Left forelimb (tissue), 1 donor: Measurements from ENCODE around the gene P2RY6.

Source experiments
- DNase-seq: peaks from one replicate; pipeline ENCODE4 v3.0.0-alpha.2; 2018; ENCODE audit warnings: low spot score

Gene P2RY6

DNA sequence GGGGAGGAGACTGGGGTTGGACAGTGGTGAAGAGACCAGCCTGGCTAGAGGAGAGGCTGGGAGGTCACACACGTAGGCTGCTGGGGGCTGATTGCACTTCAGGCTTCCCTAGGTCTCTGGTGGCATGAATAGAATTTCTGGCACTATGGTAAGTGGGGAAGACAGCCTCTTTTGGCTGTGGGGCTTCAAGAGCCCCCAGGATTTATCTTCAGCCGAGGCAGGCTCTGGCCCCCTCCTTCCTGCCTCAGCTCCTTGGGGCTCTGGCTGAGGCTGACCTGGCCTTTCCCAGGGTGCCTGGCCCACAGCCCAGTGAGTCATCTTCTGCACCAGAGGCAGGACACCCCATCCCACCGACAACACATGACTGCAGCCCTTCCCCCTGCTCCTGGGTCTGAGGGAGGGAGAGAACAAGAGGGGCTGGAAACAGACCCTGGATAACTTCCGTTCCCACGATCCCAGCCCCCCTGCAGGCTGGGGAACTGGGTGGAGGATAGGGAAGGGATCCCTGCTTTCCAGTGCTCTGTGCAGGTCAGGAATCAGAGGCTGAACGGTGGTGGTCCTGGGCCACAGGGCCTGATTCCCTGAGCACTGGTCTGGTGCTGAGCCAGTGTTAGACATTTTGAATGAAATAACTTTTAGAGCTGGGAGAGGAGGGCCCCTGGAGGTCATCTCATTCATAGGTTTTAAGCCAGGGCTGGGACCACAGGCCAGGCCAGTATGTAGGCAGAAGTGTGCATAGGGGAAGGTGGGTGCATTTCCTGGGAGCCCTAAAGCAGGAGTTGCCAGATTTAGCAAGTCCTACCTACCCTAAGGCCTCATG, 62.5 kb downstream of the P2RY6 start:
- no peak for DNase-seq

DNA sequence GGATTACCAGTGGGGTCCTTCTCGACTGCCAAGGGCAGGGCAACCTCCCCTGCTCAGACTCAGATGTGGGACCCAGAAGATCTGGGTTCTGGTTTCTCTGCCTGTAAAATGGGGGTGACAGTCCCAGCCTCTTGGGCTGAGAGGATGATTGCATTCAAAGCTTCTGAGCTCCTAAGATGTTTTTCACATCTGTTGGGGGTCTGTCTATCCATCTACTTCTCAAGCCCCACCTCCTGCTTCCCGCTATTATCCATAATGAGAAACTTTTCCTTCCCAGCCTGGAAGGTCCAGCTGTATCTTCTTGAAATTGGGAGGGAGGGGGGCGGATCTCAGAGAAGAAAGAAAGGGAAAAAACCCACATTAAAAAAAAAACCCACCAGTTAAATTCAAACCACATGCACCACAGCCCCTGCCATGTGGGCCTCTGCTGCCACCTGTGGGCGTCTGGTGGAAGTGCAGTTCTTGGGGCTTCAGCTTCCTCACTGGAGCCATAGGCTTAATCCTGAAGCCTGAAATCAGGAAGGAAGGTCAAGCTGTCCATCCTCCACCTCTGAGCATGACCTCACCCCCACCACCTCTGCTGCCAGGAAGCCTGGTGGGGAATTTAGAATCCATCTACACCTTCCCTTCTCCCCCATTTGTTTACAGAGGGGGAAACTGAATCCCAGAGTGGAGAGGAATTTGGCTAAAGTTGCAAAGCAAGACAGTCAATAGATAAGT, 63.2 kb downstream of the P2RY6 start:
- peak; percentile 94 for DNase-seq

DNA sequence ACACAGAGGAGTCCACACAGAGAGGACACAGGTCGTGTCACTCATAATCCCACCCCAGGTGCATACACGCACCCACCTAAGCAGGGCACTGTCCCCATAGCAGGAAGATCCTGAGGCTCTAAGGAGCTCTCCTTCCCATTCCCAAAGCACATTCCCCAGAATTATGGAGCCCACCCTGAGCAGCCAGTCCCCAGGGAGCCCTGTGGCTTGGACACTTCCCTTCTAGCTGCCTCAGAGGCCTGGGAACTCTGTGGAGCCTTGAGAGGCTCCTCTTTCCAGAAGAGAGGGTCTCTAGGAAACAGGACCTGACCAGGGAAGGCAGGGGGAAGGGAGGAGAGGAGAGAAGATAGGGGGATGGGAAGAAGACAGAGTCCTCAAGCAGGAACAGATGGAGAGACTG, 65.7 kb downstream of the P2RY6 start:
- no peak for DNase-seq

DNA sequence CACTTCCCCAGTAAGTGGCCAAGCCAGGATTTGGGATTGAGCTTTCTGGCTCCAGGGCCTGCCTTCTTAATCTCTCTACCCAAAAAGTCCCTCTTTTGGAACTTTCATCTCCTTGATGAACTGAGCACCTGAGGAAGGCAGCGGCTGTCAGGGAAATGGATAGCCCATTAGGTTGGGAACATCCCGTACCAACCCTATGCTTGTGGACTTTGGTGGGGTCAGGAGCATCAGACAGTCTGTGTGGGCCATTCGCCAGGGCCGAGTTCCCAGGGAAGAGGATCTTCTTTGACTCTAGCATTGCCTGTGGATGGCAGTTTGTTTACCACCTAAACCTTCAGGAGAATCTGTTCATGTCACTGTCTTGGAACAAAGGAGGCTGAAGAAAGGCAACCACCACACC, 66.1 kb downstream of the P2RY6 start:
- no peak for DNase-seq

DNA sequence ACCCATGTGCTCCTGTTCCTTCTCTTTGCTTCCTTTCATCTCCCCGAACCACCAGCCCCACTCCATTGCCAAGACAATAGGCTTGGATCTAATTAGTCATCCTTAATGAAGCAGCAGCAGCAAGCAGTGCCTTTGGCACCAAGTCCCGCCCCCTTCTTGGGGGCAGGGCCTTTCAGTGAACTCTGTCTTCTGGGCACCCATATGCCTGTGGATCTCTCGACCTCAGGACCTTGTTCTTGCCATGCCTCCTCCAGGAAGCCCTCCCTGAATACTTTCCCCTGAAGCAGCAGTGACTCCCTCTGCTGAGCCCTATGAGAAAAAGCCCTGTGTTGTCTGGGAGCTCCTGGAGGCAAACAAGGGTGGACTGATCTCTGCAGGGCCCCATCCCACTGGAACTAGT, 68.0 kb downstream of the P2RY6 start:
- no peak for DNase-seq

DNA sequence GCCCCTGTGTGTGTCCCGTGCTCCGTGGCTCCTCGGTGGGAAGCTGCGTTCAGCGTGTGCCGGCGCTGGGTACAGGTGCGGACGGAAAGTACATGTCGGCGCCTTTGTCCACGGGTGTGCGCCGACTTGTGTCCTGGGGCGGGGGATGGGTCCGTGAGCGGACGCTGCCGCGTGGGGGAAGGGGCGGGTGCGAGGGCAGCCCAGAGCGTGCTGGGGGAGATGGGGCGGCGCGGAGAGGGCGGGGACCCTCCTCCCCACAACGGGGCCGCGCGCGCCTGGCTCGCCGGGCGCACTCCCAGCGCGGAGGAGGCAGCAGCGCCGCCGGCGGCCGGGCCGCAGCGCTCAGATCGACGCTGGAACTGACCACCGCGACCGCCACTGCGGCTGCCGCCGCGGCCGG, 70.5 kb downstream of the P2RY6 start:
- DNase-seq, result no peak

DNA sequence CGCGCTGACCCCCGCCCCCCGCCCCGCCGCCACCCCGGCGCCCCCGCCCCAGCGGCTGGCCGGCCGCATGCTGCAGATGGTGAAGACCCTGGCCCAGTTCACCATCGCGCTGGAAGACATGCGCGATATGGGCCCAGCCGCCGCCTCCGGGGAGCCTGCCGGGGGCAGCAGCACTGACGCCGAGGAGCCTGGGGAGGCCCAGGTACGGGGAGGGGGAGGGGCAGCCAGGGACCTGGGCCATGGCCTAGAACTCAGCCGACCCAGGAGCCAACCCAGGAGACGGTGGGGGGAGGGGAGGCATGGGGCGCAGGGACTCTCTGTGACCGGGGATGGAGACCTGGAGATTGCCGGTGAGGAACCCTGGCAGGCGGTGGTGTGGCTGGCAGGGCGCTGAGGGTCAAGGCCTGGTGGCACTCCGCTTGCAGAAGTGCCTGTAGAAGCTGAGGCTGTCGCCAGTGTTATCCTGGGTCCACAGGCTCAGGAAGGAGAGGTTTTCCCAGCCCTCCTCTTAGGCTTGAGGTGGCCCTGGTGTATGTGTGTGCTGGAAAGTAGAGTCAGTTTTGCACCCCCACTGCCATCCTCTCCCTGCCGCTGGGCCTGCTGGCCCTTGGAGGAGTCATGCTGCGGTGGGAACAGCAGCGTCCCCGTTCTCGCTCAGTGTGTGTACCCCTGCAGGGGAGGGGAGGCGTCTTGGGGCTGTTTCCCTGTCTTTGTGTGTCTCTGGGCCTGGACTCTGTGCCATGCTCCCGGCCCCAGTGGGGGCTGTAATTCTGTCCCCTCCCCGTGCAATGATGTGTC, 71.1 kb downstream of the P2RY6 start:
- DNase-seq, result no peak

GRCh38 chr11:73344191-73344607, 72.1 kb downstream of the P2RY6 start:
- DNase-seq, result no peak

GRCh38 chr11:73345481-73346160, 73.5 kb downstream of the P2RY6 start:
- no peak for DNase-seq

DNA sequence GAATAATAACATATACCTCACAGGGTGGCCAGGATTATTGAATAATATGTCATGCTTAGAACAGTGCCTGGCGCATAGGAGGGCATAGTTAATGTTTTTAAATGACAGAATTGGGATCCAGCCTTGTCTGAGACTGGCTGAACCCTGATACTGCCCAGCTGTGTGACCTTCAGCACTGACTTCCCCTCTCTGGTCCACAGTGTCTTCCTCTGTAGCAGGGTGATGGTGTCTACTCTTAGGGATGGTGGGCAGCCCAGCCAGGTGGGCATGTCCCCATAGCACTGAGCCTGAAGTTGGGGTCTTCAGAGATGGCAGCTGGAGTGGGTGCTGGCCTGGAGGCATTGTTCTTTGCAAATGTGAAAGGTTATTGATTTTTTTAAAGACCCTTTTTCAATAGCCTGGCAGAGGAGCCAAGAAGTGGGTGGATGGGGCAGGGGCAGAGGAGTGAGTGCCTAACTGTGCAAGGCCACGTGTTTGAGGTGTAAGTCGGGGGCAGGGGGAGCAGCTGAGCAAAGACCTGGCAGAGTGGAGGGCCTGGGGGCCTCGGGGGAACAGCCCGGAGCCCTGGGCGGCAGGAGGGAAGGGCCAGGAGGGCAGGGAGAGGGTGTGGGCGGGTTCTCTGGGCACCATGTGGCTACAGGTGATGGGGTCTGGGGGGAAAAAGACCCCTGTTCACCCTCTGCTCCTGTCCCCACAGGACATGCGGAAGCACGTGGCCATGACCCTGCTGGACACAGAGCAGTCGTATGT, 74.2 kb downstream of the P2RY6 start:
- no peak for DNase-seq

DNA sequence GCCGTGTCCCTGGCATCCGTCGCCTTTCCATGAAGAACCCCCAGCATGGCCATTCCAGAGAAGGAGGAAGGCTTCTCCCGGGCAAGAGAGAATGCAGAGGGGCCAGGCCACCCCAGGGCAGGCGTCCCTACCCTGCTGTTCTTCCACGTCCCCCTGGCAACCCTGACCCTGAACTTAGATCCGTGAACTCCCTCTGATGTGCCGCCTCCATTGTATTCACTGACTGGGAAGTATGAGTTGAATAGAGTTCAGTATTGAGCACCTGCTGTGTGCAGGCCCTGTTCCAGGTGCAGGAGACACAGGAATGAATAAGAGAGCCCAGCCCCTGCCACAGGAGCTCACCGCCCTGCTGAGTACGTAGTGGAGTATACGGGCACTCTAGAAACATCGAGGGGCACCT, 74.9 kb downstream of the P2RY6 start:
- DNase-seq, result no peak
